GM12878 (cell line): ENCODE results near the gene FGGY. TPM values are rescaled to one million over a fixed set of nuclear protein-coding genes. Genes with fewer than 3 reads are reported as not detected.

Experiments
- ATAC-seq: fragments of 200-7000 bp; cut with Tn5 transposase; 3 replicates; pipeline ENCODE4 v1.9.1; 2020; ENCODE audit warnings: mild to moderate bottlenecking, moderate library complexity
- BruUV-seq: library from RNA; stranded (reverse); fragments of 400-500 nt; replicated peaks from 2 replicates; lab custom pipeline; 2021; lab: Mats Ljungman, UMichigan
- CTCF ChIA-PET: fragments of 300-600 bp; sonication (Branson Sonifier 250); formaldehyde crosslinking; extraction: SDS; loops from one replicate; lab custom pipeline; 2021; ENCODE audit warnings: inconsistent platforms; lab: Yijun Ruan, JAX
- POLR2A ChIA-PET: fragments of 350-600 bp; formaldehyde crosslinking; extraction: SDS; loops from one replicate; lab custom pipeline; 2021; ENCODE audit warnings: inconsistent platforms; lab: Charles Lee
- RAD21 ChIA-PET: fragments of 300-600 bp; sonication (Branson Sonifier 250); formaldehyde crosslinking; loops from one replicate; lab custom pipeline; 2023; ENCODE audit warnings: antibody characterized with exemption; ENCODE audit not compliant: unreplicated experiment; lab: Charles Lee
- SMC1A ChIA-PET: fragments of 300-600 bp; sonication (Branson Sonifier 250); formaldehyde crosslinking; loops from one replicate; lab custom pipeline; 2023; ENCODE audit not compliant: unreplicated experiment, uncharacterized antibody; lab: Charles Lee
- DNase-seq: peaks from one replicate; pipeline ENCODE4 v3.0.0-alpha.2; 2011; ENCODE audit warnings: low read depth, low spot score
- FAIRE-seq: peaks from 3 replicates; lab custom pipeline; 2011; peaks lifted over from hg19 to GRCh38; lab: Jason Lieb, UNC
- H2AFZ ChIP-seq: 2 replicates; pipeline ENCODE4 v1.6.0; 2011; ENCODE audit warnings: low read depth, low read length, control low read depth; ENCODE audit not compliant: control insufficient read depth
- H3K27ac ChIP-seq: 2 replicates; pipeline ENCODE4 v1.5.1; 2011; ENCODE audit warnings: control low read depth; ENCODE audit not compliant: control insufficient read depth, insufficient read depth
- H3K27me3 ChIP-seq, 2 experiments: replicated peaks in 1 of 2; 2 replicates each; pipeline versions ENCODE4 v1.6.0 to v1.6.1; 2011; ENCODE audit warnings: low read length in 1 of 2; ENCODE audit not compliant: control insufficient read depth in 2 of 2, insufficient read depth in 2 of 2
- H3K36me3 ChIP-seq, 2 experiments: 2 replicates each; pipeline ENCODE4 v1.5.1; 2011; ENCODE audit warnings: low read length in 1 of 2; ENCODE audit not compliant: control insufficient read depth in 2 of 2, insufficient read depth in 2 of 2
- H3K4me1 ChIP-seq: 2 replicates; pipeline ENCODE4 v1.6.1; 2011; ENCODE audit warnings: mild to moderate bottlenecking, low read length, moderate library complexity, mixed read lengths; ENCODE audit not compliant: control insufficient read depth, insufficient read depth
- H3K4me2 ChIP-seq: 2 replicates; pipeline ENCODE4 v1.6.0; 2011; ENCODE audit warnings: control low read depth; ENCODE audit not compliant: control insufficient read depth, insufficient read depth
- H3K4me3 ChIP-seq: fragments of 200-600 bp; sonication (generic); 2 replicates; pipeline ENCODE4 v1.5.1; 2016
- H3K79me2 ChIP-seq: 2 replicates; pipeline ENCODE4 v1.6.0; 2011; ENCODE audit warnings: low read length; ENCODE audit not compliant: control insufficient read depth, insufficient read depth
- H3K9ac ChIP-seq: 2 replicates; pipeline ENCODE4 v1.8.0; 2011; ENCODE audit warnings: low read length, control low read depth, mixed read lengths; ENCODE audit not compliant: control insufficient read depth, insufficient read depth
- H3K9me3 ChIP-seq: replicated peaks from 3 replicates; pipeline ENCODE4 v1.5.1; 2011; ENCODE audit warnings: mild to moderate bottlenecking, low read length; ENCODE audit not compliant: control insufficient read depth, insufficient read depth
- H4K20me1 ChIP-seq: 2 replicates; pipeline ENCODE4 v1.6.0; 2011; ENCODE audit not compliant: control insufficient read depth, insufficient read depth
- ASH2L ChIP-seq: fragments of 300-600, 200-600 bp; sonication (generic); IDR thresholded peaks from 2 replicates; pipeline ENCODE4 v1.6.1; 2017; ENCODE audit warnings: low read depth, mild to moderate bottlenecking, borderline replicate concordance
- CEBPB ChIP-seq, 2 experiments: fragments of 150-350 bp in 1 of 2; IDR thresholded peaks; 2 replicates each; pipeline ENCODE4 v1.6.1; 2012 to 2014; ENCODE audit warnings: low read depth in 2 of 2, low read length in 2 of 2, borderline replicate concordance in 1 of 2, inconsistent platforms in 1 of 2
- CHD1 ChIP-seq: IDR thresholded peaks from 2 replicates; pipeline ENCODE4 v1.6.1; 2012; ENCODE audit warnings: low read depth, low read length, improper control_type of control experiment
- EED ChIP-seq: sonication (generic); IDR thresholded peaks from 2 replicates; pipeline ENCODE4 v1.6.1; 2016; ENCODE audit warnings: antibody characterized with exemption, low read depth
- ELK1 ChIP-seq: IDR thresholded peaks from 2 replicates; pipeline ENCODE4 v1.6.1; 2012; ENCODE audit warnings: low read depth, low read length, improper control_type of control experiment
- LARP7 ChIP-seq: fragments of 450-650 bp; IDR thresholded peaks from 2 replicates; pipeline ENCODE4 v1.6.1; 2017; ENCODE audit warnings: mild to moderate bottlenecking
- MTA2 ChIP-seq: fragments of 450-650 bp; IDR thresholded peaks from 2 replicates; pipeline ENCODE4 v1.6.1; 2016; ENCODE audit warnings: low read depth, mild to moderate bottlenecking, moderate library complexity
- NR2F1 ChIP-seq: fragments of 450-650 bp; conservative IDR thresholded peaks from 2 replicates; pipeline ENCODE4 v1.6.1; 2017; ENCODE audit warnings: mild to moderate bottlenecking
- POLR2A ChIP-seq: IDR thresholded peaks from 2 replicates; pipeline ENCODE4 v1.6.1; 2011; ENCODE audit warnings: low read depth, mild to moderate bottlenecking, low read length
- POU2F2 ChIP-seq: IDR thresholded peaks from 3 replicates; pipeline ENCODE4 v1.6.1; 2011; ENCODE audit warnings: low read depth, mild to moderate bottlenecking, low read length, borderline replicate concordance
- RBBP5 ChIP-seq: fragments of 200-600 bp; sonication (generic); conservative IDR thresholded peaks from 2 replicates; pipeline ENCODE4 v1.6.1; 2016
- RFX5 ChIP-seq: IDR thresholded peaks from 2 replicates; pipeline ENCODE4 v1.6.1; 2011; ENCODE audit warnings: low read depth, low read length, improper control_type of control experiment
- SPI1 ChIP-seq: IDR thresholded peaks from 2 replicates; pipeline ENCODE4 v1.6.1; 2011; ENCODE audit warnings: low read depth, mild to moderate bottlenecking, low read length, moderate library complexity, borderline replicate concordance; ENCODE audit not compliant: insufficient read depth
- SREBF2 ChIP-seq: IDR thresholded peaks from 2 replicates; pipeline ENCODE4 v1.6.1; 2012; ENCODE audit warnings: mild to moderate bottlenecking, low read length
- SRF ChIP-seq, 2 experiments: IDR thresholded peaks; 2 replicates each; pipeline ENCODE4 v1.6.1; 2011; ENCODE audit warnings: low read depth in 2 of 2, low read length in 2 of 2, mild to moderate bottlenecking in 1 of 2, moderate library complexity in 1 of 2
- SUPT20H ChIP-seq: IDR thresholded peaks from 2 replicates; pipeline ENCODE4 v1.6.1; 2011; ENCODE audit warnings: low read depth, mild to moderate bottlenecking, low read length, moderate library complexity, borderline replicate concordance; ENCODE audit not compliant: control insufficient read depth
- WRNIP1 ChIP-seq: IDR thresholded peaks from 2 replicates; pipeline ENCODE4 v1.6.1; 2011; ENCODE audit warnings: low read depth, low read length, improper control_type of control experiment, borderline replicate concordance
- ZNF687 ChIP-seq: fragments of 450-650 bp; IDR thresholded peaks from 2 replicates; pipeline ENCODE4 v1.6.1; 2017; ENCODE audit warnings: mild to moderate bottlenecking, moderate library complexity
- WGBS: methylation state at CpG from one replicate; pipeline ENCODE4 v1.1.6; 2016; ENCODE audit warnings: low lambda C conversion rate; ENCODE audit not compliant: insufficient replicate concordance, insufficient coverage; ENCODE audit errors: missing lambda C conversion rate; 5-methylcytosine and 5-hydroxymethylcytosine counted together
- in situ Hi-C: fragments of 300-500 bp; cut with MboI; formaldehyde crosslinking; loops from 9 replicates; pipeline ENCODE4 v1.14.3; 2018; ENCODE audit warnings: mixed read lengths
- intact Hi-C: fragments of 100-400 bp; cut with micrococcal nuclease; formaldehyde crosslinking; loops from one replicate; pipeline ENCODE4 v1.14.2; 2022; ENCODE audit not compliant: unreplicated experiment
- polyA plus RNA-seq, 11 experiments: library from polyadenylated mRNA; depleted of rRNA in 4 of 11; unstranded in 6 of 11; stranded (reverse) in 5 of 11; fragments of >200 nt; fragmentation: Nextera tagmentation in 4 of 11; fragmentation: Illumina TruSeq in 1 of 11; extraction: Ambion mirVana in 4 of 11; extraction: Trizol in 1 of 11; gene quantifications; 1 replicate in 1 of 11; 2 replicates in 10 of 11; pipeline versions ENCODE4 v1.2.1 to v1.2.3, GENCODE V29; 2011 to 2016; ENCODE audit warnings: inconsistent platforms in 2 of 11, missing spikeins in 2 of 11, low read depth in 1 of 11
- total RNA-seq, 4 experiments: library from RNA; depleted of rRNA in 3 of 4; stranded (reverse); fragments of >200 nt in 3 of 4; fragmentation: Illumina TruSeq in 1 of 4; extraction: Trizol in 1 of 4; gene quantifications; 2 replicates each; pipeline versions ENCODE4 v1.2.1 to v1.2.3, GENCODE V29; 2013 to 2021
- TF ChIP-seq, protein P1 (sequence below): IDR thresholded peaks from 2 replicates; pipeline ENCODE4 v1.6.1; 2011; ENCODE audit warnings: low read depth, mild to moderate bottlenecking, low read length, moderate library complexity, borderline replicate concordance; ENCODE audit errors: extremely low read depth

The FGGY gene
- total and polyA plus RNA-seq, 10 of the 15 experiments (the other 5 are each of a cell fraction or from before 2014, with no cell fraction given): 6.2 to 11.9 (median 7.5) TPM

DNA sequence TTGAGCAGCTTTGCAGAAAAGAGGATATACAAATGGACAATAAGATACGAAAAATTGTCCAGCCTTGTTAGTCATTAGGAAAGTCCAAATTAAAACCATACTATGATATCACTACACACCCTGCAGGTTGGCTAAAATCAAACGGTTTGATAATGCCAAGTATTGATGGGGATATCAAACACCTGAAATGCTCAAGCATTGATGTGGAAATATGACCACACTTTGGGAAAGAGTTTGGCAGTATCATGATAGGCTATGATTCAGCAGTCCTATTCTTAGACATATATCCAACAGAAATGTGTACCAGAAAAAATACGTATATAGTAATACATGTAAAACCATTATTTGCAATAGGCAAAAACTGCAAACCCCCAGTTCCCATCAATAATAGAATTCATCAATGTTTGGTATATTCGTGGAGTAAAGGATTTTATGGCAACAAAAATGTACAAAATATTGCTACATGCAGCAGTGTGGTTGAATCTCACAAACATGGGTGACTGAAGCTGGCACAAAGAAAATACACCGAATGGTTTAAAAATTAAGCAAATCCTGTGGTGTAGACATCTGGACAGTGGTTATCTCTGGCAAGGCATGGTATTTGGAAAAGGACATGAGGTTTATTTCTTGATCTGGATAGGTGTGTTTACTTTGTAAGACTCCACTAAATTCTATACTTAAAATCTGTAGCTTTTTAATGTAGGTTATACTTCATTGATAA lies 243.2 kb downstream of the FGGY start:
- FAIRE-seq (no peak), ATAC-seq (no peak), DNase-seq (no peak)
- no peaks in the 10 kb centered on the region for H3K9me3 ChIP-seq
- in situ Hi-C loops: no loop called here
- H3K9ac ChIP-seq: no peak overlapping the region
- ChIA-PET SMC1A (interaction anchor here (1.0 kb wide), 1 partner anchor 11 kb away, joined by 4 read pairs; no protein-coding TSS in a partner anchor), RAD21 (no interaction called here), POLR2A (interaction anchor here (0.5 kb wide), 1 partner anchor 454 kb away, joined by 4 read pairs; no protein-coding TSS in a partner anchor), CTCF (interaction anchor here (1.1 kb wide), 1 partner anchor 8 kb away, joined by 4 read pairs; no protein-coding TSS in a partner anchor)
- no peaks in the 10 kb centered on the region for H3K36me3 ChIP-seq
- WGBS: 57% methylated on average over 5 of the region's 5 CpGs
- no TSS peak for BruUV-seq
- H3K79me2 ChIP-seq: no peaks in the 10 kb centered on the region
- H3K4me2 ChIP-seq: no peak overlapping the region
- H2AFZ ChIP-seq: no peak overlapping the region
- H4K20me1 ChIP-seq: no peaks in the 10 kb centered on the region
- no peaks in the 10 kb centered on the region for H3K4me1 ChIP-seq
- H3K4me3 ChIP-seq: no peak overlapping the region
- intact Hi-C loops: no loop called here
- H3K27me3 ChIP-seq: no peaks in the 10 kb centered on the region
- H3K27ac ChIP-seq: no peak overlapping the region
- TF ChIP-seq ELK1 (no peak), SPI1 (no peak), ASH2L (no peak), LARP7 (no peak), NR2F1 (no peak), POU2F2 (no peak), ZNF687 (no peak), POLR2A (no peak), SUPT20H (no peak), RBBP5 (no peak), CHD1 (no peak), EED (no peak), RFX5 (no peak), CEBPB (IDR thresholded peaks at IDR 0.05; ENCODE audit: borderline replicate concordance in 1 of 2, low read depth in 2 of 2, low read length in 2 of 2) (no peak), MTA2 (no peak), SRF (IDR thresholded peaks at IDR 0.05; ENCODE audit: low read depth in 2 of 2, low read length in 2 of 2) (no peak), WRNIP1 (no peak), SREBF2 (no peak)
- TF ChIP-seq, protein P1, sequence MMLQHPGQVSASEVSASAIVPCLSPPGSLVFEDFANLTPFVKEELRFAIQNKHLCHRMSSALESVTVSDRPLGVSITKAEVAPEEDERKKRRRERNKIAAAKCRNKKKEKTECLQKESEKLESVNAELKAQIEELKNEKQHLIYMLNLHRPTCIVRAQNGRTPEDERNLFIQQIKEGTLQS: no peak
